Kidney glomerular epithelial cell (primary cell): ENCODE measurements around the gene AIF1.

Experiments used
- DNase-seq: peaks from one replicate; lab custom pipeline; 2025; lab: John Stamatoyannopoulos, UW

The AIF1 gene

DNA sequence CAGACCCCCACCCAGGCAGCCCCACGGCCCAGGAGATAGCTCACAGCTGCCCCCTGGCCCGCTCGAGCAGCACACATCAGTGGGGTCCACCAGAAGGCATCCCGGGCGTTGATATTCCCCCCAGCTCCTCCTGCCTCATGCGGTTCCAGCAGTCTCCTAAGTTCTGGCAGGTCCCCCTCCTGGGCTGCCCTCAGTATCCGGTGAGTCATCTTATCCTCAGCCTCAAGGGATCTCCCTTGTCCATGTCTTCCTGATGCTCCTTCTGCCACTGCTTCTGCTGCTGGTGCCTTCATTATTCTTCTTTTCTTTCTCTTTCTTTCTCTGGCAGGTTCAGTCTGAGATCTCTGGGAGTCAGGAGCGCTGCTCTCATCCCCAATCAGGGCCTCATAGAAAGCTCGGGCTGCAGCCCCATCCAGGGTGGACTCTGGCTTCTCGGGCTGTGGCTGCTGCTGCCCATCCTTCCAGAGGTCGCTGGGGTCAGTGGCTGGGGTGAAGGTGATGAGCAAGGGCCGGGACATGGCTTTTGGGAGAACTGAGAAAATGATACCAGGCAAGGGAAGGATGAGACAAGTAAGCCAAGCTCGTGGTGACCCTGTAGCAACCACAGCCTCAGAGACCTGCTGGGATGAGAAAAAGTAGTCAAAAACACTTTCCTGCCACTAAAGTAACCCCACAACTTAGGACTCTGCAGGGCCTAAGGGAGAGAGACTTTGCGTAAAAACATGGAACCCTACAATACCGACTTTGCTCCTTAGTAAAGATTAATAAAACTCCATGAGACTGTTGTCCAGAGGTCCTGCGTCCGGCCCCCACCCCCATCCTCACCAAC lies 49.1 kb downstream of the AIF1 start:
- DNase-seq, result no peak

- DNase-seq, result peak; percentile 86
These were observed 49.9 kb downstream of the AIF1 start, which contains the start of gene GPANK1 for GRCh38 chr6:31664790-31665500. Gene GPANK1 (minus strand): TSS chr6:31664997. CDS start chr6:31664478, 519 bp downstream.

- peak; percentile 94 for DNase-seq
These were observed 50.7 kb downstream of the AIF1 start, which contains the start of gene CSNK2B for GRCh38 chr6:31665501-31666336. Gene CSNK2B (plus strand): TSS chr6:31666080. CDS start chr6:31666832, 752 bp downstream.

DNA sequence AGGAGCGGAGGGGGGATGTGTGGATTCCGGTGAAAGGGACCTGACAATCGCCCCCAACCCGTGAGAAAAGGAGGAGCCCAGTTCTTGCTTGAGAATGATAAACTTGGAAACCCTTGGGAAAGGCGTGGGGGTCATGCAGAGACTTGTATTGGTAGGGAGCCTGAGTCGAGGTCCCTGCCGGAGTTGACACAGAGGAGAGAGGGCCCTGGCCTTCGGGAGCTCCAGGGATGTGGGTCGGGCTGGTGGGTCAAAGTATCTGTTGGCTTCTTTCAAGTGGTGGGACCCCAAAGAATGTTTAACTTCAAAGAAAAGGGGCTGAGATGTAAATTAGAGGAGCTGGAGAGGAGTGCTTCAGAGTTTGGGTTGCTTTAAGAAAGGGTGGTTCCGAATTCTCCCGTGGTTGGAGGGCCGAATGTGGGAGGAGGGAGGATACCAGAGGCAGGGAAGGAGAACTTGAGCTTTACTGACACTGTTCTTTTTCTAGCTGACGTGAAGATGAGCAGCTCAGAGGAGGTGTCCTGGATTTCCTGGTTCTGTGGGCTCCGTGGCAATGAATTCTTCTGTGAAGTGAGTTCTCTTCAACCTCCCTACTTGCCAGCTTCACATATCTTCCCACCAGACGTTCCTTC lies 51.4 kb downstream of the AIF1 start:
- no peak for DNase-seq
